Adrenal gland (tissue), 12 donors: ENCODE results near the gene MADD. TPM values are rescaled to one million over a fixed set of nuclear protein-coding genes. Genes with fewer than 3 reads are reported as not detected.

ENCODE experiments used
- DNase-seq, 7 donors: peaks; one replicate each; pipeline ENCODE4 v3.0.0-alpha.2; 2019 to 2020
- H3K27ac ChIP-seq, 5 donors: fragments of 200-600 bp; sonication (generic) in 4 of 5; 1 replicate in 3 of 5; 2 replicates in 2 of 5; pipeline versions ENCODE4 v1.5.1 to v1.8.0; 2016 to 2020; ENCODE audit warnings: mild to moderate bottlenecking in 1 of 5
- H3K27me3 ChIP-seq: fragments of 200-600 bp; 2 replicates; pipeline ENCODE4 v1.8.0; 2021
- H3K36me3 ChIP-seq, 2 donors: fragments of 200-600 bp; replicated peaks in 1 of 2; 1 replicate in 1 of 2; 2 replicates in 1 of 2; pipeline versions ENCODE4 v1.5.1 to v1.8.0; 2018 to 2022
- H3K4me1 ChIP-seq, 2 donors: fragments of 200-600 bp; replicated peaks in 1 of 2; 1 replicate in 1 of 2; 2 replicates in 1 of 2; pipeline versions ENCODE4 v1.5.1 to v1.8.0; 2018 to 2021
- H3K4me3 ChIP-seq, 4 donors: fragments of 200-600 bp; sonication (generic) in 3 of 4; one replicate each; pipeline ENCODE4 v1.5.1; 2016 to 2018
- H3K9me3 ChIP-seq, 3 donors: fragments of 200-600 bp; sonication (generic) in 1 of 3; replicated peaks in 1 of 3; 1 replicate in 2 of 3; 2 replicates in 1 of 3; pipeline versions ENCODE4 v1.5.1 to v1.8.0; 2016 to 2021
- POLR2A ChIP-seq, 2 donors: fragments of 450-650 bp; IDR thresholded peaks; one replicate each; pipeline ENCODE4 v1.6.1; 2017; ENCODE audit warnings: antibody characterized with exemption in 2 of 2, mild to moderate bottlenecking in 2 of 2, moderate library complexity in 1 of 2
- WGBS, 4 donors: extraction: QIAGEN DNeasy Blood & Tissue Kit in 2 of 4; methylation state at CpG; one replicate each; pipeline versions ENCODE4 v1.1.5 to v1.1.7; 2013 to 2017; 5-methylcytosine and 5-hydroxymethylcytosine counted together
- intact Hi-C, 2 donors: fragments of 100-400 bp; cut with DNase I; formaldehyde crosslinking; loops; one replicate each; pipeline versions ENCODE4 v1.14.1 to v1.15.0; 2022 to 2023
- polyA plus RNA-seq, 3 donors: library from polyadenylated mRNA; stranded (reverse); fragments of 200-250 nt in 2 of 3; fragments of 350-450 nt in 1 of 3; fragmentation: Illumina TruSeq in 1 of 3; extraction: RNeasy Lipid Tissue Mini Kit (QIAGEN cat#74804) in 1 of 3; gene quantifications; one replicate each; pipeline ENCODE4 v1.2.3, GENCODE V29; 2013 to 2014
- total RNA-seq, 9 donors: library from RNA; depleted of rRNA in 4 of 9; stranded (reverse); fragments of >200 nt in 4 of 9; fragments of 120-200 nt in 1 of 9; fragmentation: NEBNext Ultra II Directional in 1 of 9; extraction: Animal tissue kit (Norgen Biotek cat#: 25700) in 1 of 9; gene quantifications; one replicate each; pipeline versions ENCODE4 v1.1.0 to v1.2.4, GENCODE V29; 2013 to 2023
- TF ChIP-seq, protein P1 (sequence below), 6 experiments: fragments of 450-650 bp in 4 of 6; fragments of 200-600 bp in 2 of 6; sonication (generic) in 1 of 6; IDR thresholded peaks; 1 replicate in 5 of 6; 2 replicates in 1 of 6; pipeline versions ENCODE4 v1.5.1 to v1.8.0; 2016 to 2021; ENCODE audit warnings: antibody characterized with exemption in 6 of 6, mild to moderate bottlenecking in 2 of 6, moderate library complexity in 1 of 6
- donor health status: healthy with polysubstance abuse.
- donor health status: Bipolar disorder and iron deficiency.
- donor health status: DM: yes; HTN: yes; CAD: no.
- donor health status: DM: no; HTN: no; CAD: no.
- donor health status: DM: no; HTN: no; CAD: no.
- donor health status: DM: yes; HTN: yes; CAD: no.

MADD gene
- total and polyA plus RNA-seq, 12 donors, result 33.4 to 83.0 (median 49.2) TPM

DNA sequence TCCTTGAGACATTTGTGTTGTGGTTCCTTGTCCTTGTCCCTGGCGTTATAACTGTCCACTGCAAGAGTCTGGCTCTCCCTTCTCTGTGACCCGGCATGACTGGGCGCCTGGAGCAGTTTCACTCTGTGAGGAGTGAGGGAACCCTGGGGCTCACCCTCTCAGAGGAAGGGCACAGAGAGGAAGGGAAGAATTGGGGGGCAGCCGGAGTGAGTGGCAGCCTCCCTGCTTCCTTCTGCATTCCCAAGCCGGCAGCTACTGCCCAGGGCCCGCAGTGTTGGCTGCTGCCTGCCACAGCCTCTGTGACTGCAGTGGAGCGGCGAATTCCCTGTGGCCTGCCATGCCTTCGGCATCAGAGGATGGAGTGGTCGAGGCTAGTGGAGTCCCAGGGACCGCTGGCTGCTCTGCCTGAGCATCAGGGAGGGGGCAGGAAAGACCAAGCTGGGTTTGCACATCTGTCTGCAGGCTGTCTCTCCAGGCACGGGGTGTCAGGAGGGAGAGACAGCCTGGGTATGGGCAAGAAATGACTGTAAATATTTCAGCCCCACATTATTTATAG lies 59.6 kb downstream of the MADD start:
- Histone ChIP-seq H3K27ac (no peak overlapping the region), H3K36me3 (no peaks in the 10 kb centered on the region), H3K4me3 (no peak overlapping the region), H3K4me1 (no peaks in the 10 kb centered on the region), H3K9me3 (no peaks in the 10 kb centered on the region), H3K27me3 (no peaks in the 10 kb centered on the region)
- 51 to 72% (median 69%) methylated on average over 6 to 12 of the region's 12 CpGs for WGBS, 4 donors
- intact Hi-C loops, result no loop called here
- no peak for TF ChIP-seq POLR2A (IDR thresholded peaks at IDR 0.05)
- TF ChIP-seq, protein P1, sequence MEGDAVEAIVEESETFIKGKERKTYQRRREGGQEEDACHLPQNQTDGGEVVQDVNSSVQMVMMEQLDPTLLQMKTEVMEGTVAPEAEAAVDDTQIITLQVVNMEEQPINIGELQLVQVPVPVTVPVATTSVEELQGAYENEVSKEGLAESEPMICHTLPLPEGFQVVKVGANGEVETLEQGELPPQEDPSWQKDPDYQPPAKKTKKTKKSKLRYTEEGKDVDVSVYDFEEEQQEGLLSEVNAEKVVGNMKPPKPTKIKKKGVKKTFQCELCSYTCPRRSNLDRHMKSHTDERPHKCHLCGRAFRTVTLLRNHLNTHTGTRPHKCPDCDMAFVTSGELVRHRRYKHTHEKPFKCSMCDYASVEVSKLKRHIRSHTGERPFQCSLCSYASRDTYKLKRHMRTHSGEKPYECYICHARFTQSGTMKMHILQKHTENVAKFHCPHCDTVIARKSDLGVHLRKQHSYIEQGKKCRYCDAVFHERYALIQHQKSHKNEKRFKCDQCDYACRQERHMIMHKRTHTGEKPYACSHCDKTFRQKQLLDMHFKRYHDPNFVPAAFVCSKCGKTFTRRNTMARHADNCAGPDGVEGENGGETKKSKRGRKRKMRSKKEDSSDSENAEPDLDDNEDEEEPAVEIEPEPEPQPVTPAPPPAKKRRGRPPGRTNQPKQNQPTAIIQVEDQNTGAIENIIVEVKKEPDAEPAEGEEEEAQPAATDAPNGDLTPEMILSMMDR (IDR thresholded peaks at IDR 0.05), result no peak
- DNase-seq, result no peak

DNA sequence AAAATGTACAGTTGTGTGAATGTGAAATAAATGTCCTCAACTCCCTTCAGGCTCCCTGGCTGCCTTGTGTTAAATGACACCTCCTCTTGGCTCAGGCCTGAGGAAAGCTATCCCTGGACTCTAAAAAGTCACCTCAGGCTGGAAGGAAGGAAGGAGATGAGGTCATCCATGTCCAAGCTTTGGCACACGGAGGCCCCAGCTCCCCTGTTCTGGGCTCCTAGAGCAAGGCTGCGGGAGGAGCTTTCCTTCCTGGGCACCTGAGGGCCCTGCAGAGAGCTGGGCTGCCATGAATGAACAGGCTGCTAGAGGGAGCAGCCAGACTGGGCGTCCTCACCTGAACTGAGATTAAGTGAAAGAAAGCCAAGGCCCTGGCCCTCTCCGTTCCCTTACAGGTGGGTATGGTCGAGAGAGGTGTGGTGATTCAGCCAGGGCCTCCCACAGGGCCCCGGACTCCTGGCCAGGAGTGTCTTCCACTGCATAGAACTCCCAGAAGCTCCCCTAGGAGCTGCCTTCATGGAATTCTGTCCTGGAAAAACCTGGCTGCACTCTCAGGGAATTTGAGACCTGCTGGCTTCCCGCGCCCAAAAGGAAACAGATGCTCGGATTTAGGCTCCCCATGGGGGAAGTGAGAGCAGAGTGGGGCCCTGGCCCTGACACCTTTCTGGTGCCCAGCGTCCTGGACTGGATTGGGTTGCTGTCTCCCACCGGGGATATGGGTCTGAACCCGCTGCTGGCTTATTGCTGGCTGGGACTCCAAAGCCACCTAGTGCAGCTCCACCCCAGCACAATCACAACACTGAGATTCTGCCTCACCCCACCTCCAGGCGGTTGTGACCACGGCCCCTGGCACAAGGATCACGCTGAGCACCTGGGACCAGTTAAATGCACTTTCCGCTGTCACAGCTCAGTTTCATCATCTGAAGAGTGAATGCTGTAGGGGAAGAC lies 60.3 kb downstream of the MADD start:
- H3K27me3 ChIP-seq, result no peaks in the 10 kb centered on the region
- H3K27ac ChIP-seq, result no peak overlapping the region
- TF ChIP-seq, protein P1 (IDR thresholded peaks at IDR 0.05), result no peak
- TF ChIP-seq POLR2A (IDR thresholded peaks at IDR 0.05), result no peak
- peak in 2 of 7 donors; percentile 23 to 30 for DNase-seq
- 66 to 78% (median 70%) methylated on average over 8 to 16 of the region's 16 CpGs for WGBS, 4 donors
- H3K36me3 ChIP-seq, result no peaks in the 10 kb centered on the region
- H3K4me3 ChIP-seq, result no peak overlapping the region
- intact Hi-C loops, result no loop called here
- no peaks in the 10 kb centered on the region for H3K9me3 ChIP-seq
- H3K4me1 ChIP-seq, result no peaks in the 10 kb centered on the region

DNA sequence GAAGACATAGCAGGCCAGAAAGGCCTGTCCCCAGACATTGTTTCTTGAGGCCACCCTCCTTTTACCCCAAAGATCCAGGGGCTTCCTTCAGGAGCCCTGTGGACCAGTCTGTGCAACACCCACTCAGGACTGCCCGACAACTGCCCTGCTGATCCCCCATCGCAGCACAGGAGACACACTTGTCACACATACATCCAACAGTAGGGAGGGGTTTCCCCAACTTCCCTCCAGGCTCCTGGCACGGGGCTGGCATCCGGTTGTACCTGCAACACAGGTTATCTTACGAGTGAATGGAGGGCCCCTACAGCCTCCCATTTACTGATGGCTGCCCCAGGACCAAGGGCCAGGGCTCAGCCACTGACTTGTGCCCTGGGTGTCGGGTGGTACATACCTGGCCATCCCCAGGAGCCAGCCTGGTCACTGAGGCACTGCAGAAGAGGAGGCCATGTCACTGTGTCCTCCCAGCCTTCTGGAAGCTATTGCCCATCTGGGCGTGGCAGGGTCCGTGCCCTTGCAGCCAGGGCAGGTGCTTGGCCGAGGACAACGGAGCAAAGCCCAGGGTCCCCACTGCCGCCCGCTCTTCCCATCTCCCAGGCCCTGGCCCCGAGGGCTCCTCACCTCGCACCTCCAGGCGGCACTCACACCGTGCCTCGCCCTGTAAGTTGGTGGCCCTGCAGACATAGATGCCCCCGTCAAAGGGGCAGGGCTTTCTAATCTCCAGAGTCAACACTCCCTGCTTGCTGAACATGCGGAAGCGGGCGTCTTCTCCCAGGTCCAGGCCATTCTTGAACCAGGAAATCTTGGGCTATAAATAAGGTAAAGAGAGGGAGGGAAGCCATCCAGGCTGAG lies 61.7 kb downstream of the MADD start:
- no peaks in the 10 kb centered on the region for H3K36me3 ChIP-seq
- H3K27me3 ChIP-seq, result no peaks in the 10 kb centered on the region
- DNase-seq, result no peak
- H3K4me1 ChIP-seq, result no peaks in the 10 kb centered on the region
- WGBS, 4 donors, result 84 to 91% (median 88%) methylated on average over 8 to 21 of the region's 21 CpGs
- TF ChIP-seq, protein P1 (IDR thresholded peaks at IDR 0.05), result no peak
- no peak for TF ChIP-seq POLR2A (IDR thresholded peaks at IDR 0.05)
- H3K9me3 ChIP-seq, result no peaks in the 10 kb centered on the region
- H3K4me3 ChIP-seq, result no peak overlapping the region
- no peak overlapping the region for H3K27ac ChIP-seq
- intact Hi-C loops, result no loop called here

DNA sequence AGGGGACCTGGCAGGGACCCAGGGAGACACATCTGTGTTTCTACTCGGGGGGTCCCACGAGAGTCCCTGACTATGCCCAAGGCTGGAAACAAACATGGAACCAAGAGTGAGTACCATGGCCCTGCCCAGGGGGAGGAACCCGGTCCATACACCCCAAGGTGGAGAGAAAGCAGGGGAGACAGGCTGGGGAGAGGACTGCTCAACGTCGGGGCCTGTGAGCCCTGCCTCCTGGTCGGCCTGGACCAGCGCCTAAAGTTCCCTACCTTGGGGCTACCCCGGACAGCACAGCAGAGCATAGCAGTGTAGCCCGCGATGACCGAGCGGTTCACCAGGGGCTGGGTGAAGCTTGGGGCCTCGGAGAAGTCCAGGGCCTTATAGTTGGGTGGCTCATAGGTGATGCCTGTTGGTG lies 62.4 kb downstream of the MADD start:
- no peaks in the 10 kb centered on the region for H3K27me3 ChIP-seq
- H3K4me1 ChIP-seq, result no peaks in the 10 kb centered on the region
- 80 to 93% (median 88%) methylated on average over 3 to 13 of the region's 13 CpGs for WGBS, 4 donors
- H3K4me3 ChIP-seq, result no peak overlapping the region
- H3K9me3 ChIP-seq, result no peaks in the 10 kb centered on the region
- no peak overlapping the region for H3K27ac ChIP-seq
- TF ChIP-seq, protein P1 (IDR thresholded peaks at IDR 0.05), result no peak
- no peak for TF ChIP-seq POLR2A (IDR thresholded peaks at IDR 0.05)
- intact Hi-C loops, result no loop called here
- H3K36me3 ChIP-seq, result no peaks in the 10 kb centered on the region
- no peak for DNase-seq
